Peyer's patch (tissue), 4 donors: Measurements from ENCODE around the gene ARL4D.

Source experiments
- POLR2A ChIP-seq, 2 donors: fragments of 450-650 bp; IDR thresholded peaks; one replicate each; pipeline ENCODE4 v1.5.1; 2017; ENCODE audit warnings: antibody characterized with exemption in 2 of 2, mild to moderate bottlenecking in 2 of 2, moderate library complexity in 2 of 2
- TF ChIP-seq, protein P1 (sequence below), 6 experiments: fragments of 450-650 bp in 4 of 6; fragments of 200-600 bp in 2 of 6; sonication (generic) in 1 of 6; IDR thresholded peaks; one replicate each; pipeline ENCODE4 v1.5.1; 2017 to 2019; ENCODE audit warnings: antibody characterized with exemption in 6 of 6, mild to moderate bottlenecking in 3 of 6, moderate library complexity in 1 of 6

GRCh38 chr17:43388359-43389045 lies 10.3 kb upstream of the ARL4D start:
- TF ChIP-seq, protein P1, sequence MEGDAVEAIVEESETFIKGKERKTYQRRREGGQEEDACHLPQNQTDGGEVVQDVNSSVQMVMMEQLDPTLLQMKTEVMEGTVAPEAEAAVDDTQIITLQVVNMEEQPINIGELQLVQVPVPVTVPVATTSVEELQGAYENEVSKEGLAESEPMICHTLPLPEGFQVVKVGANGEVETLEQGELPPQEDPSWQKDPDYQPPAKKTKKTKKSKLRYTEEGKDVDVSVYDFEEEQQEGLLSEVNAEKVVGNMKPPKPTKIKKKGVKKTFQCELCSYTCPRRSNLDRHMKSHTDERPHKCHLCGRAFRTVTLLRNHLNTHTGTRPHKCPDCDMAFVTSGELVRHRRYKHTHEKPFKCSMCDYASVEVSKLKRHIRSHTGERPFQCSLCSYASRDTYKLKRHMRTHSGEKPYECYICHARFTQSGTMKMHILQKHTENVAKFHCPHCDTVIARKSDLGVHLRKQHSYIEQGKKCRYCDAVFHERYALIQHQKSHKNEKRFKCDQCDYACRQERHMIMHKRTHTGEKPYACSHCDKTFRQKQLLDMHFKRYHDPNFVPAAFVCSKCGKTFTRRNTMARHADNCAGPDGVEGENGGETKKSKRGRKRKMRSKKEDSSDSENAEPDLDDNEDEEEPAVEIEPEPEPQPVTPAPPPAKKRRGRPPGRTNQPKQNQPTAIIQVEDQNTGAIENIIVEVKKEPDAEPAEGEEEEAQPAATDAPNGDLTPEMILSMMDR (IDR thresholded peaks at IDR 0.05), result peak in 1 of 6 experiments; percentile 6
- TF ChIP-seq POLR2A (IDR thresholded peaks at IDR 0.05), result peak; percentile 94 to 98
